A673 (cell line): ENCODE measurements around the gene NOL9. TPM values are rescaled to one million over a fixed set of nuclear protein-coding genes. Genes with fewer than 3 reads are reported as not detected.
"Not testable (repeated sequence)": the region's sequence is repeated elsewhere in the genome, so short reads cannot be mapped to it uniquely, and the experiment has no call there.

ENCODE experiments used
- BruUV-seq: library from RNA; stranded (reverse); fragments of 400-500 nt; replicated peaks from 2 replicates; lab custom pipeline; 2021; lab: Mats Ljungman, UMichigan
- CTCF ChIA-PET: fragments of 300-600 bp; sonication (Branson Sonifier 250); formaldehyde crosslinking; loops from one replicate; lab custom pipeline; 2022; ENCODE audit warnings: antibody characterized with exemption; lab: Charles Lee
- POLR2A ChIA-PET: fragments of 300-600 bp; sonication (Branson Sonifier 250); formaldehyde crosslinking; loops from one replicate; lab custom pipeline; 2022; ENCODE audit warnings: antibody characterized with exemption; ENCODE audit not compliant: low non-redundant PET; lab: Charles Lee
- DNase-seq: peaks from one replicate; pipeline ENCODE4 v3.0.0-alpha.2; 2015; ENCODE audit warnings: low spot score
- H3K27ac ChIP-seq: fragments of 200-600 bp; sonication (generic); 2 replicates; pipeline ENCODE4 v1.5.1; 2016; ENCODE audit warnings: mixed run types, low read depth, mild to moderate bottlenecking, mixed read lengths, antibody characterized with exemption, low read length; ENCODE audit not compliant: poor library complexity, severe bottlenecking
- H3K27me3 ChIP-seq: fragments of 200-600 bp; sonication (generic); replicated peaks from 2 replicates; pipeline ENCODE4 v1.6.1; 2017; ENCODE audit warnings: mixed run types, low read depth, mild to moderate bottlenecking, mixed read lengths, antibody characterized with exemption, low read length; ENCODE audit not compliant: insufficient read depth, poor library complexity
- H3K36me3 ChIP-seq: fragments of 200-600 bp; sonication (generic); 2 replicates; pipeline ENCODE4 v1.6.1; 2016; ENCODE audit warnings: mixed run types, mild to moderate bottlenecking, mixed read lengths, antibody characterized with exemption, low read length; ENCODE audit not compliant: insufficient read depth, poor library complexity, severe bottlenecking
- H3K4me1 ChIP-seq: fragments of 200-600 bp; sonication (generic); 2 replicates; pipeline ENCODE4 v1.6.1; 2017; ENCODE audit warnings: mixed run types, mild to moderate bottlenecking, mixed read lengths, antibody characterized with exemption, low read length; ENCODE audit not compliant: insufficient read depth, poor library complexity, severe bottlenecking
- H3K4me3 ChIP-seq: fragments of 200-600 bp; sonication (generic); 2 replicates; pipeline ENCODE4 v1.5.1; 2016; ENCODE audit warnings: low read depth, mixed run types, mild to moderate bottlenecking, mixed read lengths, low read length; ENCODE audit not compliant: poor library complexity, severe bottlenecking
- H3K9me3 ChIP-seq: fragments of 200-600 bp; sonication (generic); 2 replicates; pipeline ENCODE4 v1.6.1; 2016; ENCODE audit warnings: mixed run types, low read depth, mild to moderate bottlenecking, mixed read lengths, antibody characterized with exemption, low read length; ENCODE audit not compliant: poor library complexity, severe bottlenecking
- CTCF ChIP-seq: fragments of 300-800, 200-600 bp; sonication (generic); conservative IDR thresholded peaks from 2 replicates; pipeline ENCODE4 v1.5.1; 2017; ENCODE audit warnings: low read depth, mild to moderate bottlenecking, antibody characterized with exemption, low read length, moderate library complexity, mixed read lengths
- EZH2 ChIP-seq: fragments of 200-600 bp; sonication (generic); IDR thresholded peaks from 2 replicates; pipeline ENCODE4 v1.6.1; 2017; ENCODE audit warnings: borderline replicate concordance, low read depth, mild to moderate bottlenecking, mixed read lengths, antibody characterized with exemption, low read length; ENCODE audit not compliant: poor library complexity, severe bottlenecking
- intact Hi-C: fragments of 100-400 bp; cut with micrococcal nuclease; formaldehyde crosslinking; loops from one replicate; pipeline ENCODE4 v1.10.0; 2022; ENCODE audit not compliant: unreplicated experiment
- total RNA-seq: library from RNA; stranded (reverse); gene quantifications from 2 replicates; pipeline ENCODE4 v1.2.3, GENCODE V29; 2021

The NOL9 gene
- total RNA-seq, 1 experiment from 2014 or later, result 55.6 TPM

GRCh38 chr1:6601923-6602668, 47.8 kb upstream of the NOL9 start:
- no peak for TF ChIP-seq EZH2
- no peak for TF ChIP-seq CTCF
- Histone ChIP-seq H3K9me3 (no peaks in the 10 kb centered on the region), H3K4me3 (peak overlapping the region; percentile 89), H3K27me3 (no peaks in the 10 kb centered on the region), H3K27ac (peak overlapping the region; percentile 75), H3K36me3 (peaks cover 21% of the 10 kb centered on the region), H3K4me1 (peaks cover 11% of the 10 kb centered on the region)
- DNase-seq, result no peak
- ChIA-PET CTCF (no interaction called here), POLR2A (no interaction called here)
- intact Hi-C loops, result loop anchor here (1.0 kb wide), 1 partner anchor 11 kb away; the partner anchor contains the start of gene PHF13
- no TSS peak for BruUV-seq

- peaks cover 11% of the 10 kb centered on the region for H3K4me1 ChIP-seq
- ChIA-PET CTCF (no interaction called here), POLR2A (no interaction called here)
- TF ChIP-seq CTCF (no peak), EZH2 (no peak)
- H3K9me3 ChIP-seq, result no peaks in the 10 kb centered on the region
- intact Hi-C loops, result no loop called here
- BruUV-seq, result no TSS peak
- H3K27me3 ChIP-seq, result no peaks in the 10 kb centered on the region
- peaks cover 29% of the 10 kb centered on the region for H3K36me3 ChIP-seq
- peak overlapping the region; percentile 75 for H3K27ac ChIP-seq
- peak; percentile 78 for DNase-seq
- H3K4me3 ChIP-seq, result peak overlapping the region; percentile 89
Observed at GRCh38 chr1:6601049-6601922, 47.0 kb upstream of the NOL9 start.

- H3K4me1 ChIP-seq, result peaks cover 11% of the 10 kb centered on the region
- peak overlapping the region; percentile 89 for H3K4me3 ChIP-seq
- peaks cover 36% of the 10 kb centered on the region for H3K36me3 ChIP-seq
- ChIA-PET CTCF (no interaction called here), POLR2A (interaction anchor here (0.5 kb wide), 1 partner anchor 21 kb away, joined by 3 read pairs; no protein-coding TSS in a partner anchor)
- TF ChIP-seq CTCF (no peak), EZH2 (no peak)
- DNase-seq, result no peak
- TSS peak; percentile 52 for BruUV-seq
- no peaks in the 10 kb centered on the region for H3K27me3 ChIP-seq
- H3K27ac ChIP-seq, result peak overlapping the region; percentile 75
- intact Hi-C loops, result no loop called here
- no peaks in the 10 kb centered on the region for H3K9me3 ChIP-seq
Observed at GRCh38 chr1:6600410-6601048, 46.2 kb upstream of the NOL9 start.

GRCh38 chr1:6599991-6600390, 45.7 kb upstream of the NOL9 start:
- intact Hi-C loops, POLR2A ChIA-PET, CTCF ChIA-PET: not testable (repeated sequence)

More at GRCh38 chr1:6599991-6600390, 45.7 kb upstream of the NOL9 start:
- peak overlapping the region; percentile 75 for H3K27ac ChIP-seq
- DNase-seq, BruUV-seq, H3K9me3 ChIP-seq, H3K27me3 ChIP-seq: not testable (repeated sequence)
- H3K4me1 ChIP-seq, result peaks cover 11% of the 10 kb centered on the region
- H3K36me3 ChIP-seq, result peaks cover 41% of the 10 kb centered on the region
- peak overlapping the region; percentile 89 for H3K4me3 ChIP-seq
